Gastroesophageal sphincter (tissue), 4 donors: ENCODE data around the gene AGFG2. TPM values are rescaled to one million over a fixed set of nuclear protein-coding genes. Genes with fewer than 3 reads are reported as not detected.

Experiments
- ATAC-seq: fragments of 150-250 bp; one replicate; pipeline ENCODE4 v1.9.1; 2016; ENCODE audit warnings: mild to moderate bottlenecking, moderate library complexity
- H3K27ac ChIP-seq, 4 donors: fragments of 200-600 bp; sonication (generic) in 3 of 4; 1 replicate in 3 of 4; 2 replicates in 1 of 4; pipeline ENCODE4 v1.5.1; 2016 to 2019
- H3K27me3 ChIP-seq: fragments of 200-600 bp; sonication (generic); one replicate; pipeline ENCODE4 v1.5.1; 2019
- H3K36me3 ChIP-seq, 2 donors: fragments of 200-600 bp; sonication (generic); one replicate each; pipeline ENCODE4 v1.5.1; 2019; ENCODE audit warnings: control low read depth in 1 of 2
- H3K4me1 ChIP-seq, 3 donors: fragments of 200-600 bp; sonication (generic); 1 replicate in 2 of 3; 2 replicates in 1 of 3; pipeline ENCODE4 v1.5.1; 2016 to 2019; ENCODE audit warnings: control low read depth in 2 of 3
- H3K4me3 ChIP-seq, 2 donors: fragments of 200-600 bp; sonication (generic); one replicate each; pipeline ENCODE4 v1.5.1; 2019; ENCODE audit warnings: mild to moderate bottlenecking in 1 of 2, moderate library complexity in 1 of 2
- H3K9me3 ChIP-seq, 3 donors: fragments of 200-600 bp; sonication (generic); one replicate each; pipeline ENCODE4 v1.5.1; 2017 to 2019; ENCODE audit warnings: control low read depth in 2 of 3
- CTCF ChIP-seq, 4 experiments: fragments of 200-600 bp in 2 of 4; fragments of 450-650 bp in 2 of 4; sonication (generic) in 1 of 4; IDR thresholded peaks; one replicate each; pipeline ENCODE4 v1.5.1; 2017 to 2019; ENCODE audit warnings: antibody characterized with exemption in 4 of 4, mild to moderate bottlenecking in 2 of 4, moderate library complexity in 2 of 4
- EP300 ChIP-seq: sonication (generic); formaldehyde crosslinking; IDR thresholded peaks from one replicate; pipeline ENCODE4 v1.6.1; 2017; ENCODE audit warnings: antibody characterized with exemption, mild to moderate bottlenecking
- POLR2A ChIP-seq, 2 donors: fragments of 450-650 bp; IDR thresholded peaks; one replicate each; pipeline ENCODE4 v1.6.1; 2017; ENCODE audit warnings: antibody characterized with exemption in 2 of 2, mild to moderate bottlenecking in 2 of 2, moderate library complexity in 1 of 2
- POLR2AphosphoS5 ChIP-seq: sonication (generic); formaldehyde crosslinking; IDR thresholded peaks from one replicate; pipeline ENCODE4 v1.6.1; 2017; ENCODE audit warnings: antibody characterized with exemption
- WGBS, 2 donors: methylation state at CpG; one replicate each; pipeline ENCODE4 v1.1.5; 2018; ENCODE audit warnings: low coverage in 1 of 2; 5-methylcytosine and 5-hydroxymethylcytosine counted together
- total RNA-seq, 4 donors: library from RNA; depleted of rRNA; stranded (reverse); fragments of >200 nt; gene quantifications; one replicate each; pipeline ENCODE4 v1.1.0, GENCODE V29; 2016

AGFG2 gene
- total RNA-seq, 4 donors from 2014 or later = 26.0 to 60.1 (median 36.6) TPM

DNA sequence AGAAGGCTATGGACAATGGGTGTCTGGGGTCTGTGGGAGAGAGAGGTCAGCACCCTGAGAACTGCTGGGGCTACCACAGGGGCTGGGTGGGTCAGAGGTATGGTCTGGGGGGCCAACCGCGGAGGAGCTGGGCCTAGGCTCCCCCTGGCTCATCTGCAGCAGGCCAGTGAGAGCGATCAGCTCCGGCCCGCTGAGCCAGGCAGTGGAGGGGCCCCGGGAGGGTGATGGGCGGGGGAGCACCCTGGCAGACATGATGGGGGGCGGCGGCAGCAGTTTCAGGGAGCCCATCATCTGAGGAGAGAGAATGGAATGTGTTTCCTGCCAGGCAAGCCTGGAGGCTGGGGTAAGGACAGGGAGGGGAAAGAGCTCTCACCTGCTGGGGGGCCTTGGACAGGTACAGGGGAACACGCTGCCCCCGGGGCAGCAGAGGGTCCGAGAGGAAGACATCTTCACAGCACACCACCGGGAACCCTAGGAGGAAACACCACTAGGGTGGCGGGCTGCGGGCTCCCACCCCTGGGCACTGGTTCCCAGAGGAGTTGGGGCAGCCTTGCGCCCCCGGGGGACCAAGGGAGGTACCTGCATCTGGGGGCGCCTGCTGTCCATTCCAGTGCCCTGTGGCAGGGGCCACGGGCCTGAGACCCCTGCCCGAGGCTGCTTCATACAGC lies 33.4 kb downstream of the AGFG2 start:
- H3K9me3 ChIP-seq = no peaks in the 10 kb centered on the region
- ATAC-seq = no peak
- H3K4me1 ChIP-seq = peaks cover 0 to 29% (median 10%) of the 10 kb centered on the region in 3 donors
- no peak overlapping the region for H3K4me3 ChIP-seq
- peaks cover 0 to 46% of the 10 kb centered on the region in 2 donors for H3K36me3 ChIP-seq
- H3K27ac ChIP-seq = no peak overlapping the region
- peaks cover 61% of the 10 kb centered on the region for H3K27me3 ChIP-seq
- no peak for TF ChIP-seq POLR2A (IDR thresholded peaks at IDR 0.05)
- no peak for TF ChIP-seq CTCF (IDR thresholded peaks at IDR 0.05)
- no peak for TF ChIP-seq POLR2AphosphoS5
- TF ChIP-seq EP300 = no peak
- WGBS, 2 donors = 80% methylated on average over 2 of the region's 20 CpGs; no CpG with 5 or more reads in 1 of the 2 donors

GRCh38 chr7:100572949-100573675 lies 34.1 kb downstream of the AGFG2 start:
- H3K4me3 ChIP-seq = no peak overlapping the region
- H3K4me1 ChIP-seq = peaks cover 0 to 29% (median 10%) of the 10 kb centered on the region in 3 donors
- no peaks in the 10 kb centered on the region for H3K9me3 ChIP-seq
- ATAC-seq = no peak
- WGBS, 2 donors = no CpG with 5 or more reads among the region's 30 CpGs
- H3K27me3 ChIP-seq = peaks cover 61% of the 10 kb centered on the region
- TF ChIP-seq POLR2A (IDR thresholded peaks at IDR 0.05) (no peak), POLR2AphosphoS5 (no peak), CTCF (IDR thresholded peaks at IDR 0.05) (no peak), EP300 (no peak)
- peaks cover 0 to 53% of the 10 kb centered on the region in 2 donors for H3K36me3 ChIP-seq
- no peak overlapping the region for H3K27ac ChIP-seq

GRCh38 chr7:100573691-100574361 lies 34.8 kb downstream of the AGFG2 start, which contains the start of gene SAP25:
TSS of gene SAP25 (minus strand) at chr7:100573900. CDS start at chr7:100573742, 158 bp downstream.
- H3K27ac ChIP-seq = no peak within 1 kb of the TSS
- H3K36me3 ChIP-seq = peaks cover 0 to 60% of the 10 kb centered on the region in 2 donors
- TF ChIP-seq POLR2AphosphoS5 (no peak), CTCF (IDR thresholded peaks at IDR 0.05) (peak in 2 of 4 experiments; percentile 8 to 12), EP300 (no peak), POLR2A (IDR thresholded peaks at IDR 0.05) (no peak)
- H3K4me3 ChIP-seq = no peak within 1 kb of the TSS
- H3K27me3 ChIP-seq = peaks cover 61% of the 10 kb centered on the region
- H3K9me3 ChIP-seq = no peaks in the 10 kb centered on the region
- H3K4me1 ChIP-seq = peaks cover 0 to 23% (median 10%) of the 10 kb centered on the region in 3 donors
- 60% methylated on average over 1 of the region's 70 CpGs; no CpG with 5 or more reads in 1 of the 2 donors for WGBS, 2 donors
- no peak for ATAC-seq

DNA sequence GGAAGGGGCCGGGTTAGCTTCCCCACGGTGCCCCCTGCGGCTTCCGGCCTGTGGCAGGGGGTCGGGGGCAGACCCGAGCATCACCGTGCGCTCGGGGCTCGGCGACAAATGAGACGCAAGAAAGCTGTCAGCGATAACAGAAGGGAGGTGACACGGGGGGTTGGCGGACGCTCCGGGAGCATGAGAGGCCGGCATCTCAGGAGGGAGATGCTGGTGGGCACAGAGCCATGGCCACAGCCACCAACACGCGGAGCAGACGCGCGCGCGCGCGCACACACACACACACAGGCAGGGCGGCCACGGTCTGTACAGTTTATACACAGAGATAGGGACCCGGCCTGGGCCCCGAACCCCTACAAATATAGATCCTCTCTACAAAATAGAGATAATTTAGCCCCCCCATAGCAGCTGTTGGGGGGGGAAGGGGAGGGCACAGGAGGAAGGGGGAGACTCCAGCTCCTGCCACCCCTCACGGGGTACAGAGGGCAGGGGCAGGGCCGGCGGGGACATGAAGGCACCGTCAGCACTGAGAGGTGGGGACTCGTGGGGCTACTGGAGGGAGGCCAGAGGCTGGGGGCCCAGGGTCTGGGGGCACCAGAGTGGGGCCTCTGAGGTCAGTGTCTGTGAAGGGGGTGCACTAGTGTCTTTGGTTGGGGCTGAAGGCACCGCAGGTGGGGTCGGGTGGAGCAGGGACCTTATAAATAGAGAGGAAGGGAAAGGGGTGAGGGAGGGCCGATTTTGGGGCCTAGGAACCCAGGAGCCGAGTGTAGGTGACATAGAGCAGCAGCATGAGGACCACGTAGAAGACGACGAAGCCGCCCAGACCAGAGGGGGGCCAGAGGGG lies 35.6 kb downstream of the AGFG2 start:
- H3K36me3 ChIP-seq = peaks cover 0 to 67% of the 10 kb centered on the region in 2 donors
- no peak overlapping the region for H3K4me3 ChIP-seq
- no peaks in the 10 kb centered on the region for H3K9me3 ChIP-seq
- WGBS, 2 donors = 88 to 96% methylated on average over 7 to 18 of the region's 44 CpGs
- peaks cover 61% of the 10 kb centered on the region for H3K27me3 ChIP-seq
- peaks cover 0 to 15% (median 8%) of the 10 kb centered on the region in 3 donors for H3K4me1 ChIP-seq
- TF ChIP-seq EP300 = no peak
- TF ChIP-seq POLR2AphosphoS5 = no peak
- TF ChIP-seq CTCF (IDR thresholded peaks at IDR 0.05) = no peak
- no peak for TF ChIP-seq POLR2A (IDR thresholded peaks at IDR 0.05)
- no peak overlapping the region for H3K27ac ChIP-seq
- no peak for ATAC-seq
